Naive thymus-derived CD4-positive, alpha-beta T cell (primary cell): ENCODE measurements around the gene LTA4H. TPM values are rescaled to one million over a fixed set of nuclear protein-coding genes. Genes with fewer than 3 reads are reported as not detected.

Experiments used
- ATAC-seq: fragments of 150-1000 bp; cut with Tn5 transposase; 2 replicates; pipeline ENCODE4 v1.10.0; 2021; ENCODE audit warnings: mild to moderate bottlenecking, moderate library complexity
- CTCF ChIA-PET: fragments of 350-600 bp; sonication (Branson Sonifier 250); formaldehyde crosslinking; loops from one replicate; lab custom pipeline; 2021; ENCODE audit warnings: antibody characterized with exemption; lab: Charles Lee
- POLR2A ChIA-PET: fragments of 350-600 bp; sonication (Branson Sonifier 250); formaldehyde crosslinking; loops from one replicate; lab custom pipeline; 2021; ENCODE audit warnings: antibody characterized with exemption, inconsistent platforms; lab: Charles Lee
- DNase-seq, 9 donors: peaks; one replicate each; pipeline versions ENCODE4 v3.0.0 to v3.0.0-alpha.2; 2020 to 2022; ENCODE audit warnings: mixed read lengths in 1 of 9
- H3K27ac ChIP-seq: one replicate; pipeline ENCODE4 v1.7.0; 2013; ENCODE audit warnings: mild to moderate bottlenecking, low read depth, low read length, moderate library complexity
- H3K27me3 ChIP-seq, 2 donors: one replicate each; pipeline ENCODE4 v1.7.0; 2013; ENCODE audit warnings: low read length in 2 of 2, mild to moderate bottlenecking in 2 of 2, moderate library complexity in 2 of 2; ENCODE audit not compliant: control insufficient read depth in 2 of 2, insufficient read depth in 2 of 2
- H3K36me3 ChIP-seq, 3 experiments: 1 replicate in 2 of 3; 2 replicates in 1 of 3; pipeline ENCODE4 v1.7.0; 2013; ENCODE audit warnings: low read length in 3 of 3, mild to moderate bottlenecking in 3 of 3, moderate library complexity in 1 of 3; ENCODE audit not compliant: insufficient read depth in 3 of 3, control insufficient read depth in 2 of 3
- H3K4me1 ChIP-seq, 2 donors: one replicate each; pipeline ENCODE4 v1.7.0; 2013; ENCODE audit warnings: low read length in 2 of 2, mild to moderate bottlenecking in 2 of 2, moderate library complexity in 1 of 2; ENCODE audit not compliant: control insufficient read depth in 2 of 2, insufficient read depth in 2 of 2
- H3K4me3 ChIP-seq: 2 replicates; pipeline ENCODE4 v1.7.0; 2013; ENCODE audit warnings: mild to moderate bottlenecking, low read length
- H3K9me3 ChIP-seq, 3 experiments: 1 replicate in 2 of 3; 2 replicates in 1 of 3; pipeline ENCODE4 v1.7.0; 2013; ENCODE audit warnings: low read length in 3 of 3; ENCODE audit not compliant: control insufficient read depth in 2 of 3
- H3K27ac Mint-ChIP-seq, 9 donors: one replicate each; pipeline ENCODE4 v1.8.0; 2020 to 2022; ENCODE audit warnings: mixed read lengths in 9 of 9, mild to moderate bottlenecking in 8 of 9, moderate library complexity in 5 of 9, inconsistent platforms in 2 of 9
- H3K27me3 Mint-ChIP-seq, 5 donors: one replicate each; pipeline ENCODE4 v1.8.0; 2021 to 2022; ENCODE audit warnings: mixed read lengths in 5 of 5, mild to moderate bottlenecking in 1 of 5
- H3K36me3 Mint-ChIP-seq, 5 donors: one replicate each; pipeline ENCODE4 v1.8.0; 2020 to 2022; ENCODE audit warnings: mixed read lengths in 5 of 5, mild to moderate bottlenecking in 3 of 5, inconsistent platforms in 1 of 5
- H3K4me1 Mint-ChIP-seq, 7 donors: one replicate each; pipeline ENCODE4 v1.8.0; 2020 to 2022; ENCODE audit warnings: mixed read lengths in 7 of 7, mild to moderate bottlenecking in 3 of 7, inconsistent platforms in 1 of 7
- H3K4me3 Mint-ChIP-seq, 10 donors: one replicate each; pipeline ENCODE4 v1.8.0; 2020 to 2022; ENCODE audit warnings: mild to moderate bottlenecking in 10 of 10, mixed read lengths in 10 of 10, moderate library complexity in 6 of 10, inconsistent platforms in 2 of 10
- H3K9me3 Mint-ChIP-seq, 11 donors: one replicate each; pipeline ENCODE4 v1.8.0; 2020 to 2022; ENCODE audit warnings: mixed read lengths in 11 of 11, mild to moderate bottlenecking in 4 of 11, inconsistent platforms in 1 of 11, moderate library complexity in 1 of 11
- intact Hi-C, 2 donors: fragments of 100-400 bp; cut with micrococcal nuclease; formaldehyde crosslinking; loops; one replicate each; pipeline ENCODE4 v1.15.1; 2023
- polyA plus RNA-seq, 2 donors: library from polyadenylated mRNA; unstranded; fragments of 300-500 nt; fragmentation: Illumina TruSeq; gene quantifications; one replicate each; pipeline ENCODE4 v1.2.3, GENCODE V29; 2021
- total RNA-seq, 6 experiments: library from RNA in 5 of 6; stranded (reverse) in 5 of 6; gene quantifications; 1 replicate in 5 of 6; 2 replicates in 1 of 6; pipeline ENCODE4 v1.2.3 and lab custom pipeline; 2021 to 2026

The LTA4H gene
- total and polyA plus RNA-seq, 7 experiments from 2014 or later = 52.5 to 151 (median 70.8) TPM

GRCh38 chr12:96061864-96062453 lies 26.6 kb upstream of the LTA4H start:
- H3K4me1 Mint-ChIP-seq = peaks cover 8 to 31% (median 30%) of the 10 kb centered on the region in 7 donors
- H3K36me3 Mint-ChIP-seq = no peaks in the 10 kb centered on the region
- DNase-seq (peak; percentile 39 to 79 (median 70)), ATAC-seq (peak; percentile 94)
- Histone ChIP-seq H3K27me3 (no peaks in the 10 kb centered on the region), H3K36me3 (no peaks in the 10 kb centered on the region), H3K4me3 (no peak overlapping the region), H3K4me1 (peaks cover 0 to 12% of the 10 kb centered on the region in 2 donors), H3K27ac (no peak overlapping the region), H3K9me3 (no peaks in the 10 kb centered on the region)
- intact Hi-C loops = loop anchor here (1.0 to 5.0 kb wide), 10 partner anchors 38 to 454 kb away; partner anchors contain the start of genes CFAP54 (in 2 of the 2) and CDK17 (in 1 of the 2)
- H3K27ac Mint-ChIP-seq = peak overlapping the region in 2 of 9 donors; percentile 1 to 28
- H3K9me3 Mint-ChIP-seq = peaks cover 0 to 5% (median 0%) of the 10 kb centered on the region in 11 donors
- no peak overlapping the region for H3K4me3 Mint-ChIP-seq
- ChIA-PET CTCF (interaction anchor here (0.6 to 6.9 kb wide), 9 partner anchors 11 to 455 kb away, joined by 3 to 127 read pairs (median 4); no protein-coding TSS in a partner anchor), POLR2A (interaction anchor here (0.5 to 0.9 kb wide), 3 partner anchors 37 to 309 kb away, joined by 3 to 6 read pairs (median 4); no protein-coding TSS in a partner anchor)
- no peaks in the 10 kb centered on the region for H3K27me3 Mint-ChIP-seq

- Histone ChIP-seq H3K36me3 (no peaks in the 10 kb centered on the region), H3K9me3 (no peaks in the 10 kb centered on the region), H3K4me1 (peaks cover 0 to 12% of the 10 kb centered on the region in 2 donors), H3K4me3 (no peak overlapping the region), H3K27me3 (no peaks in the 10 kb centered on the region), H3K27ac (no peak overlapping the region)
- no peak for DNase-seq
- H3K27me3 Mint-ChIP-seq = no peaks in the 10 kb centered on the region
- ChIA-PET CTCF (interaction anchor here (0.6 to 6.9 kb wide), 15 partner anchors 11 to 1209 kb away, joined by 3 to 127 read pairs (median 4); no protein-coding TSS in a partner anchor), POLR2A (interaction anchor here (0.5 to 1.5 kb wide), 4 partner anchors 151 to 456 kb away, joined by 3 to 5 read pairs (median 4); no protein-coding TSS in a partner anchor)
- no peaks in the 10 kb centered on the region for H3K36me3 Mint-ChIP-seq
- ATAC-seq = no peak
- intact Hi-C loops = loop anchor here in 1 of 2 donors (5.0 kb wide), 1 partner anchor 236 kb away; no protein-coding TSS in a partner anchor
- peaks cover 8 to 31% (median 30%) of the 10 kb centered on the region in 7 donors for H3K4me1 Mint-ChIP-seq
- H3K27ac Mint-ChIP-seq = peak overlapping the region in 1 of 9 donors; percentile 28
- H3K9me3 Mint-ChIP-seq = peaks cover 0 to 11% (median 0%) of the 10 kb centered on the region in 11 donors
- H3K4me3 Mint-ChIP-seq = no peak overlapping the region
Observed at GRCh38 chr12:96061323-96061722, 25.9 kb upstream of the LTA4H start.

GRCh38 chr12:96060041-96060440 lies 24.7 kb upstream of the LTA4H start:
- H3K4me1 Mint-ChIP-seq = peaks cover 9 to 30% (median 29%) of the 10 kb centered on the region in 7 donors
- H3K36me3 Mint-ChIP-seq = no peaks in the 10 kb centered on the region
- H3K27me3 Mint-ChIP-seq = no peaks in the 10 kb centered on the region
- Histone ChIP-seq H3K27ac (no peak overlapping the region), H3K4me3 (no peak overlapping the region), H3K36me3 (no peaks in the 10 kb centered on the region), H3K4me1 (peaks cover 0 to 12% of the 10 kb centered on the region in 2 donors), H3K27me3 (no peaks in the 10 kb centered on the region), H3K9me3 (no peaks in the 10 kb centered on the region)
- ChIA-PET CTCF (interaction anchor here (0.6 to 6.9 kb wide), 9 partner anchors 14 to 457 kb away, joined by 3 to 127 read pairs (median 3); no protein-coding TSS in a partner anchor), POLR2A (interaction anchor here (1.0 to 1.5 kb wide), 2 partner anchors 155 to 457 kb away, joined by 3 to 5 read pairs; no protein-coding TSS in a partner anchor)
- intact Hi-C loops = loop anchor here in 1 of 2 donors (5.0 kb wide), 1 partner anchor 237 kb away; no protein-coding TSS in a partner anchor
- DNase-seq = no peak
- no peak for ATAC-seq
- no peak overlapping the region for H3K4me3 Mint-ChIP-seq
- H3K27ac Mint-ChIP-seq = no peak overlapping the region
- peaks cover 0 to 12% (median 0%) of the 10 kb centered on the region in 11 donors for H3K9me3 Mint-ChIP-seq

- CTCF ChIA-PET = interaction anchor here (0.7 to 6.9 kb wide), 4 partner anchors 9 to 459 kb away, joined by 4 to 127 read pairs (median 5); no protein-coding TSS in a partner anchor
- H3K4me1 ChIP-seq = peaks cover 0 to 6% of the 10 kb centered on the region in 2 donors
- POLR2A ChIA-PET = interaction anchor here (0.8 to 1.3 kb wide), 2 partner anchors 99 to 151 kb away, joined by 3 read pairs; no protein-coding TSS in a partner anchor
- no peak overlapping the region for H3K4me3 Mint-ChIP-seq
- intact Hi-C loops = no loop called here
- DNase-seq (no peak), ATAC-seq (no peak)
- peaks cover 7 to 14% (median 10%) of the 10 kb centered on the region in 7 donors for H3K4me1 Mint-ChIP-seq
- H3K36me3 ChIP-seq = no peaks in the 10 kb centered on the region
- H3K27ac Mint-ChIP-seq = peak overlapping the region in 1 of 9 donors; percentile 51
- no peaks in the 10 kb centered on the region for H3K27me3 Mint-ChIP-seq
- H3K27ac ChIP-seq = no peak overlapping the region
- H3K9me3 Mint-ChIP-seq = peaks cover 0 to 12% (median 0%) of the 10 kb centered on the region in 11 donors
- no peaks in the 10 kb centered on the region for H3K27me3 ChIP-seq
- H3K9me3 ChIP-seq = no peaks in the 10 kb centered on the region
- H3K36me3 Mint-ChIP-seq = peaks cover 0 to 4% (median 0%) of the 10 kb centered on the region in 5 donors
- no peak overlapping the region for H3K4me3 ChIP-seq
Observed at GRCh38 chr12:96057986-96058553, 22.7 kb upstream of the LTA4H start.

GRCh38 chr12:96056646-96057455 lies 21.5 kb upstream of the LTA4H start:
- Mint-ChIP-seq H3K27me3 (no peaks in the 10 kb centered on the region), H3K9me3 (peaks cover 0 to 12% (median 0%) of the 10 kb centered on the region in 11 donors), H3K4me1 (peaks cover 0 to 7% (median 2%) of the 10 kb centered on the region in 7 donors), H3K4me3 (no peak overlapping the region), H3K27ac (no peak overlapping the region), H3K36me3 (peaks cover 0 to 9% (median 0%) of the 10 kb centered on the region in 5 donors)
- intact Hi-C loops = no loop called here
- CTCF ChIA-PET = interaction anchor here (0.9 to 6.9 kb wide), 5 partner anchors 10 to 460 kb away, joined by 3 to 127 read pairs (median 5); partner anchors contain the start of gene CDK17
- ATAC-seq (no peak), DNase-seq (no peak)
- Histone ChIP-seq H3K4me1 (peaks cover 0 to under 1% of the 10 kb centered on the region in 2 donors), H3K4me3 (no peak overlapping the region), H3K36me3 (no peaks in the 10 kb centered on the region), H3K27ac (no peak overlapping the region), H3K27me3 (no peaks in the 10 kb centered on the region), H3K9me3 (no peaks in the 10 kb centered on the region)
- POLR2A ChIA-PET = no interaction called here

- H3K4me1 ChIP-seq = no peaks in the 10 kb centered on the region
Observed at GRCh38 chr12:96054244-96054610, 18.8 kb upstream of the LTA4H start.

More at GRCh38 chr12:96054244-96054610, 18.8 kb upstream of the LTA4H start:
- Mint-ChIP-seq H3K27ac (no peak overlapping the region), H3K36me3 (peaks cover 0 to 18% (median 0%) of the 10 kb centered on the region in 5 donors), H3K4me3 (no peak overlapping the region), H3K4me1 (peaks cover 3 to 14% (median 4%) of the 10 kb centered on the region in 7 donors), H3K9me3 (peaks cover 0 to 12% (median 0%) of the 10 kb centered on the region in 11 donors), H3K27me3 (no peaks in the 10 kb centered on the region)
- Histone ChIP-seq H3K36me3 (no peaks in the 10 kb centered on the region), H3K4me3 (no peak overlapping the region), H3K9me3 (no peaks in the 10 kb centered on the region), H3K27ac (no peak overlapping the region), H3K27me3 (no peaks in the 10 kb centered on the region)
- DNase-seq (no peak), ATAC-seq (peak; percentile 31)
- CTCF ChIA-PET = interaction anchor here (1.1 kb wide), 1 partner anchor 13 kb away, joined by 3 read pairs; no protein-coding TSS in a partner anchor
- POLR2A ChIA-PET = no interaction called here
- intact Hi-C loops = no loop called here
